PC-3 (cell line): ENCODE measurements around the gene MYH14. TPM values are rescaled to one million over a fixed set of nuclear protein-coding genes. Genes with fewer than 3 reads are reported as not detected.

Experiments
- ATAC-seq: fragments of 200-7000 bp; cut with Tn5 transposase; 2 replicates; pipeline ENCODE4 v1.9.1; 2020; ENCODE audit warnings: mild to moderate bottlenecking, moderate library complexity
- BruUV-seq: library from RNA; stranded (reverse); fragments of 400-500 nt; replicated peaks from 2 replicates; lab custom pipeline; 2021; lab: Mats Ljungman, UMichigan
- CTCF ChIA-PET: fragments of 300-600 bp; sonication (Branson Sonifier 250); formaldehyde crosslinking; loops from one replicate; lab custom pipeline; 2022; ENCODE audit warnings: antibody characterized with exemption; lab: Charles Lee
- POLR2A ChIA-PET: fragments of 300-600 bp; sonication (Branson Sonifier 250); formaldehyde crosslinking; loops from one replicate; lab custom pipeline; 2022; ENCODE audit warnings: antibody characterized with exemption; ENCODE audit not compliant: unreplicated experiment; lab: Charles Lee
- DNase-seq: peaks from one replicate; pipeline ENCODE4 v3.0.0-alpha.2; 2015
- H2AFZ ChIP-seq: fragments of 300-600 bp; sonication (generic); 2 replicates; pipeline ENCODE4 v1.6.0; 2016; ENCODE audit warnings: antibody characterized with exemption, low read length
- H3F3A ChIP-seq: fragments of 300-600 bp; sonication (generic); one replicate; pipeline ENCODE4 v1.6.0; 2017; ENCODE audit warnings: antibody characterized with exemption, low read length, control low read depth, mild to moderate bottlenecking; ENCODE audit not compliant: unreplicated experiment
- H3K27ac ChIP-seq: fragments of 300-600 bp; sonication (generic); 2 replicates; pipeline ENCODE4 v1.5.1; 2016; ENCODE audit warnings: mild to moderate bottlenecking, low read length
- H3K27me3 ChIP-seq: fragments of 300-600 bp; sonication (generic); 2 replicates; pipeline ENCODE4 v1.6.1; 2016; ENCODE audit warnings: low read length, mixed read lengths
- H3K36me3 ChIP-seq: fragments of 300-600 bp; sonication (generic); 2 replicates; pipeline ENCODE4 v1.6.1; 2016; ENCODE audit warnings: low read depth, mixed run types, low read length, mixed read lengths
- H3K4me1 ChIP-seq: fragments of 300-600 bp; sonication (generic); 2 replicates; pipeline ENCODE4 v1.5.1; 2016; ENCODE audit warnings: low read length; ENCODE audit not compliant: insufficient read depth
- H3K4me2 ChIP-seq: fragments of 300-600 bp; sonication (generic); 2 replicates; pipeline ENCODE4 v1.6.0; 2016; ENCODE audit warnings: low read length
- H3K4me3 ChIP-seq: fragments of 300-600 bp; sonication (generic); 2 replicates; pipeline ENCODE4 v1.5.1; 2016; ENCODE audit warnings: mild to moderate bottlenecking, low read length, mixed read lengths
- H3K79me2 ChIP-seq: fragments of 300-600 bp; sonication (generic); 2 replicates; pipeline ENCODE4 v1.6.1; 2017; ENCODE audit warnings: low read length, mixed read lengths
- H3K9ac ChIP-seq: fragments of 300-600 bp; sonication (generic); 2 replicates; pipeline ENCODE4 v1.6.0; 2016; ENCODE audit warnings: mild to moderate bottlenecking, low read length
- H3K9me2 ChIP-seq: fragments of 300-600 bp; sonication (generic); replicated peaks from 2 replicates; pipeline ENCODE4 v1.6.1; 2016; ENCODE audit warnings: mixed run types, low read length, mixed read lengths
- H3K9me3 ChIP-seq: fragments of 300-600 bp; sonication (generic); 2 replicates; pipeline ENCODE4 v1.6.1; 2016; ENCODE audit warnings: low read length, mixed read lengths
- H4K20me1 ChIP-seq: fragments of 300-600 bp; sonication (generic); 2 replicates; pipeline ENCODE4 v1.6.1; 2016; ENCODE audit warnings: low read length, mixed read lengths
- EZH2 ChIP-seq: fragments of 300-600 bp; sonication (generic); IDR thresholded peaks from one replicate; pipeline ENCODE4 v1.6.1; 2017; ENCODE audit warnings: antibody characterized with exemption, mild to moderate bottlenecking, low read length; ENCODE audit not compliant: unreplicated experiment
- EZH2phosphoT487 ChIP-seq: fragments of 300-600 bp; sonication (generic); IDR thresholded peaks from 2 replicates; pipeline ENCODE4 v1.6.1; 2018; ENCODE audit warnings: mild to moderate bottlenecking, antibody characterized with exemption, low read length, borderline replicate concordance
- intact Hi-C: fragments of 100-400 bp; cut with micrococcal nuclease; formaldehyde crosslinking; loops from 2 replicates; pipeline ENCODE4 v1.9.0; 2023
- total RNA-seq: library from RNA; depleted of rRNA; stranded (reverse); fragments of >200 nt; gene quantifications from 2 replicates; pipeline ENCODE4 v1.2.3, GENCODE V29; 2014
- TF ChIP-seq, protein P1 (sequence below): fragments of 300-600 bp; sonication (generic); conservative IDR thresholded peaks from 2 replicates; pipeline ENCODE4 v1.5.1; 2017; ENCODE audit warnings: antibody characterized with exemption, low read depth, mild to moderate bottlenecking, low read length

Gene MYH14
- total RNA-seq, 1 experiment from 2014 or later = 20.2 TPM

DNA sequence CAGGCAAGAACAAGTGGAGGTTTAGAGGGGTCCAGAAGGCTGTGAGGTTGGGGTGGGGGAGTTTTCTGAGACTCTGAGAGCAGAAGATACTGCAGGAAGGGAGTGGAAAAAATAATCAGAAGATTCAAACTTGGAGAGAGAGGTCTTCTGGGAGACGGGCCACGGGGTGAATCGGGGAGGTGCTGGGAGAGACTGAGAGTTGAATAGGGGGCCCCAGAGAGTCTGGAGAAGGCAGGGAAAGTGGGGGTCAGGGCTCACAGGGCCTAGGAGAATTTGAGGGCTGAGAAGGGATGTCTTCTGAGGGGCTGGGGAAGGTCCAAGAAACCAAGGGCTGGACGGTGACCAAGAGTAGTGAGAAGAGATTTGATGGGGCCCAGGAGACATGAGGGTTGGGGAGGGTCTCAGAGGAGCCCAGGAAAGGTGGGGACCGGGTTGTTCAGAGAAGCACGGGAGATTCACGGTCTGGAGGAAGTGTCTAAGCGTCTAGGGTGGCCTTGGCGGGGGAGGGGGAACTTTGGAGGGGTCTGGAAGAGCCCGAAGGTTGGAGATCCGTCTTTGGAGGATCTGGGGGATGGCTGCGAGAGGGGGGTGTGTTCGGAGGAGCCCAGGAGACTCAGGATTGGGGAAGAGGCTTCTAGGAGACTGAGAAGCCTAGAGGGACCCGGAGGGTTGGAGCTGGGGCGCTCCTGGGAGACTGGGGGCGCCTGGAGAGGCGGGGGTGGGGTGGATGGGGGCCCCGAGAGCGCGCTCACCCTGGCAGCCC lies 124.2 kb downstream of the MYH14 start:
- Histone ChIP-seq H3K79me2 (no peaks in the 10 kb centered on the region), H3K9me2 (no peaks in the 10 kb centered on the region), H3K27me3 (no peaks in the 10 kb centered on the region), H4K20me1 (peaks cover 13% of the 10 kb centered on the region; the same call in 1 of the 2 replicates), H2AFZ (no peak overlapping the region), H3K36me3 (no peaks in the 10 kb centered on the region), H3K4me1 (peaks cover 12% of the 10 kb centered on the region; the same call in 1 of the 2 replicates), H3K9me3 (no peaks in the 10 kb centered on the region), H3K4me3 (no peak overlapping the region), H3K9ac (no peak overlapping the region), H3K27ac (no peak overlapping the region), H3K4me2 (peak overlapping the region; percentile 38; the same call in 1 of the 2 replicates), H3F3A (no peaks in the 10 kb centered on the region)
- intact Hi-C loops = loop anchor here (2.0 kb wide), 2 partner anchors 27 to 459 kb away; no protein-coding TSS in a partner anchor
- no peak for DNase-seq
- ChIA-PET CTCF (interaction anchor here (1.3 to 1.9 kb wide), 3 partner anchors 45 to 75 kb away, joined by 3 to 35 read pairs (median 12); no protein-coding TSS in a partner anchor), POLR2A (no interaction called here)
- ATAC-seq = no peak
- TF ChIP-seq, protein P1, sequence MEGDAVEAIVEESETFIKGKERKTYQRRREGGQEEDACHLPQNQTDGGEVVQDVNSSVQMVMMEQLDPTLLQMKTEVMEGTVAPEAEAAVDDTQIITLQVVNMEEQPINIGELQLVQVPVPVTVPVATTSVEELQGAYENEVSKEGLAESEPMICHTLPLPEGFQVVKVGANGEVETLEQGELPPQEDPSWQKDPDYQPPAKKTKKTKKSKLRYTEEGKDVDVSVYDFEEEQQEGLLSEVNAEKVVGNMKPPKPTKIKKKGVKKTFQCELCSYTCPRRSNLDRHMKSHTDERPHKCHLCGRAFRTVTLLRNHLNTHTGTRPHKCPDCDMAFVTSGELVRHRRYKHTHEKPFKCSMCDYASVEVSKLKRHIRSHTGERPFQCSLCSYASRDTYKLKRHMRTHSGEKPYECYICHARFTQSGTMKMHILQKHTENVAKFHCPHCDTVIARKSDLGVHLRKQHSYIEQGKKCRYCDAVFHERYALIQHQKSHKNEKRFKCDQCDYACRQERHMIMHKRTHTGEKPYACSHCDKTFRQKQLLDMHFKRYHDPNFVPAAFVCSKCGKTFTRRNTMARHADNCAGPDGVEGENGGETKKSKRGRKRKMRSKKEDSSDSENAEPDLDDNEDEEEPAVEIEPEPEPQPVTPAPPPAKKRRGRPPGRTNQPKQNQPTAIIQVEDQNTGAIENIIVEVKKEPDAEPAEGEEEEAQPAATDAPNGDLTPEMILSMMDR = no peak
- BruUV-seq = no TSS peak

DNA sequence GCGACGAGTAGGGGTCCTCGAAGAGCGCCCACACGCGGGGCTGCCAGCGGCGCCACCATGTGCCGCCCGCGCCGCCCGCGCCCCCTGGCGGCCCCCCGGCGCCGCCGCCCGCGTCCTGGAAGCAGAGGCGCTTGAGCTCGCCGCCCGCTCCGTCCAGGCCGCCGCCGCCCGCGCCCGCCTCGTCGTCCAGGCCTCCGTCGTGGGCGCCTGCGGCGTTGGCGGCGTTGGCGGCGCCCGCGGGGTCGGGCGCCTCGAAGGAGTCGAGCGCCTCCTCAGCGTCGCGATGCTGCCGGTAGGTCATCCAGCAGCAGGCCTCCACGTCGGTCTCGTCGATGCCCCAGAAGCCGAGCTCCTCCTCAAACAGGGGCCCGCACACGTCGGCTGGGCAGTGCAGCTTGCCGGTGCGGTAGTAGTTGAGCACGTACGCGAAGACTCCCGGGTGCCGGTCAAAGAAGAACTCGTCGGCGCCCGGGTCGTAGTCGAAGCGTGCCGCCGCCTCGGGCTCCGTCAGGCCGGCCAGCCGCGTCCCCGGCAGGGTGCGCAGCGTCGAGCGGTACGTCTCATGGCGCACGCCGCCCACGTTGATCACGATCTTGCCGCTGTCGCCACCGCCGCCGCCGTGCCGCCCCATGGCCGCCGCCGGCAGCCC lies 124.9 kb downstream of the MYH14 start:
- ChIA-PET CTCF (interaction anchor here (0.6 to 1.9 kb wide), 17 partner anchors 13 to 1375 kb away, joined by 3 to 35 read pairs (median 8); partner anchors contain the start of gene ZNF473), POLR2A (interaction anchor here (0.6 kb wide), 3 partner anchors 76 to 639 kb away, joined by 5 read pairs; partner anchors contain the start of gene ADM5)
- Histone ChIP-seq H3K79me2 (no peaks in the 10 kb centered on the region), H4K20me1 (peaks cover 13% of the 10 kb centered on the region; the same call in 1 of the 2 replicates), H3K9ac (no peak overlapping the region), H3K9me3 (no peaks in the 10 kb centered on the region), H3K27ac (no peak overlapping the region), H3K36me3 (no peaks in the 10 kb centered on the region), H3F3A (no peaks in the 10 kb centered on the region), H3K4me1 (peaks cover 12% of the 10 kb centered on the region; the same call in 1 of the 2 replicates), H3K4me2 (peak overlapping the region; percentile 86), H3K27me3 (no peaks in the 10 kb centered on the region), H3K9me2 (no peaks in the 10 kb centered on the region), H2AFZ (no peak overlapping the region), H3K4me3 (peak overlapping the region; percentile 64)
- intact Hi-C loops = loop anchor here (2.0 kb wide), 2 partner anchors 28 to 460 kb away; no protein-coding TSS in a partner anchor
- no TSS peak for BruUV-seq
- TF ChIP-seq EZH2phosphoT487 = no peak
- TF ChIP-seq, protein P1 = no peak
- no peak for TF ChIP-seq EZH2
- DNase-seq (peak; percentile 39), ATAC-seq (peak; percentile 3)
